SK-N-MC (cell line): ENCODE data around the gene CAMK4.
"Not testable (repeated sequence)": the region's sequence is repeated elsewhere in the genome, so short reads cannot be mapped to it uniquely, and the experiment has no call there.

Experiments
- DNase-seq: peaks from one replicate; pipeline ENCODE4 v3.0.0-alpha.2; 2011; ENCODE audit warnings: low read depth, low spot score
- H3K27ac ChIP-seq: fragments of 200-600 bp; sonication (generic); 2 replicates; pipeline ENCODE4 v1.5.1; 2016; ENCODE audit warnings: mixed run types
- H3K36me3 ChIP-seq: fragments of 200-600 bp; sonication (generic); 2 replicates; pipeline ENCODE4 v1.6.1; 2017; ENCODE audit warnings: antibody characterized with exemption, low read length, mixed read lengths; ENCODE audit not compliant: insufficient read depth
- H3K4me3 ChIP-seq: fragments of 200-600 bp; sonication (generic); 2 replicates; pipeline ENCODE4 v1.5.1; 2016
- H3K9ac ChIP-seq: fragments of 200-600 bp; sonication (generic); 2 replicates; pipeline ENCODE4 v1.8.0; 2017; ENCODE audit warnings: mixed run types, mixed read lengths; ENCODE audit not compliant: insufficient read length
- H3K9me3 ChIP-seq: fragments of 200-600 bp; sonication (generic); 2 replicates; pipeline ENCODE4 v1.6.1; 2017; ENCODE audit warnings: low read depth, mild to moderate bottlenecking, antibody characterized with exemption, low read length, moderate library complexity, mixed read lengths
- EZH2 ChIP-seq: fragments of 200-600 bp; sonication (generic); IDR thresholded peaks from one replicate; pipeline ENCODE4 v1.6.1; 2017; ENCODE audit warnings: antibody characterized with exemption
- FOXP2 ChIP-seq: optimal IDR thresholded peaks from 2 replicates; pipeline ENCODE3; 2011; ENCODE audit warnings: mild to moderate bottlenecking, moderate library complexity; ENCODE audit not compliant: insufficient read depth; ENCODE audit errors: extremely low read length, control extremely low read depth
- POLR2AphosphoS5 ChIP-seq: IDR thresholded peaks from 2 replicates; pipeline ENCODE4 v1.6.1; 2012; ENCODE audit warnings: mild to moderate bottlenecking, low read depth, low read length, borderline replicate concordance

Gene CAMK4

DNA sequence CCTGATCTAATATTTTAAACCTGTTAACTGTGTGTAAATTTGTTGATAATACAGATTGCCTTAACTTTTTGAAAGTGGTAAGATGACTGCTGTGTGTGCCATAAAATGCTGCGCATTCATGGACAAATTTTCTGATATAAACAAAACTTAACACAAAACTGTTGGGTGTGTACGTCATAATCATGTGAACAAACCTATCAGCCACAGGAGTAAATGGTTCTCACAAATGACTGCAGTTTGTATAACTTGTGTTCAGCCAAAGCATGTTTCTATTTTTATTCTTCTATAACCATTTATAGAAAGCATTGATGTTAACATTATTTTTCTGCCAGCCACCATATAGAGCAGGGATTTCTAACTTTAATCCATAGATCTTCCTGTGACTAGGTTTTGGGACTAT lies 21.5 kb downstream of the CAMK4 start:
- DNase-seq, result no peak
- H3K4me3 ChIP-seq, result no peak overlapping the region
- no peak overlapping the region for H3K9ac ChIP-seq
- no peaks in the 10 kb centered on the region for H3K36me3 ChIP-seq
- TF ChIP-seq POLR2AphosphoS5 (no peak), FOXP2 (no peak), EZH2 (no peak)
- no peak overlapping the region for H3K27ac ChIP-seq
- H3K9me3 ChIP-seq, result no peaks in the 10 kb centered on the region

DNA sequence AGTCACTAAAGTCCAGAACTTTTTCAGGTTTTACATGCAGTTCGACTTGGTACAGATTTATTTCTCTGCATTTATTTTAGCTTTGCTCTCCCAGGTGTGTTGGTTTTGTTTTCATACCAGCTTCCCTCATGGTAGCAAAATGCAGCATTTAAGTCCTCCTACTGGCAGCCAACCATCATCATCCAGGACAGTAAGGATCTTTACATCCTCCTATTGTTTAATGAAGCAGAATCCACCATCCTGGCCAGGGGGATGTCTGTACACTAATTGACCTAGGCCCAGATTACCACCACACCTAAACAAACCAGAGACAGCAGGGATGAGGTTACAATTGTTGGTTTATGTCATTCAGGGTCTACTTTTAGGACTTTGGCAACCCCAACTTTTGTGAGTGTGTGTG lies 22.3 kb downstream of the CAMK4 start:
- no peaks in the 10 kb centered on the region for H3K36me3 ChIP-seq
- H3K9ac ChIP-seq, result no peak overlapping the region
- H3K9me3 ChIP-seq, result no peaks in the 10 kb centered on the region
- no peak overlapping the region for H3K27ac ChIP-seq
- no peak for DNase-seq
- no peak for TF ChIP-seq POLR2AphosphoS5
- TF ChIP-seq FOXP2, result no peak
- no peak overlapping the region for H3K4me3 ChIP-seq

DNA sequence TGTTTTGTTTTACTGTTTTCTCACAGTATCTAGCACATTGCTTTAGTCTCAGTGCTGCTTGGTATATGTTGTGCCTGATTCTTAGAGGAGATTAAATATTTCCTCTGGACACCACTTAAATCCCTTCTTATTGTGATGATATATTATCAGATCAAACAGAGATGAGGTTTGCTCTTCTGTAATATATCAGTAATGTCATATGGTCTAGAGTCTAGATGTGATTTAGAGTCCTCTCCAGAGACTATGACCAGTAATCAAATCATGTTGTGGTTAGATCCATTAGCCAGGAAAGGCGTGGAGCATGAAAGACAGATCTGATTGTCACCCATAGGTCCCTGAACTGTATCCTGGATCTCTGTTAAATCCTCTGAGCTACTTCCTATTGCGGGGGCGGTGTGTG lies 24.4 kb downstream of the CAMK4 start:
- Histone ChIP-seq H3K9ac (no peak overlapping the region), H3K27ac (no peak overlapping the region), H3K9me3 (no peaks in the 10 kb centered on the region), H3K4me3 (no peak overlapping the region), H3K36me3 (no peaks in the 10 kb centered on the region)
- DNase-seq, result no peak
- no peak for TF ChIP-seq POLR2AphosphoS5
- TF ChIP-seq EZH2, result no peak

DNA sequence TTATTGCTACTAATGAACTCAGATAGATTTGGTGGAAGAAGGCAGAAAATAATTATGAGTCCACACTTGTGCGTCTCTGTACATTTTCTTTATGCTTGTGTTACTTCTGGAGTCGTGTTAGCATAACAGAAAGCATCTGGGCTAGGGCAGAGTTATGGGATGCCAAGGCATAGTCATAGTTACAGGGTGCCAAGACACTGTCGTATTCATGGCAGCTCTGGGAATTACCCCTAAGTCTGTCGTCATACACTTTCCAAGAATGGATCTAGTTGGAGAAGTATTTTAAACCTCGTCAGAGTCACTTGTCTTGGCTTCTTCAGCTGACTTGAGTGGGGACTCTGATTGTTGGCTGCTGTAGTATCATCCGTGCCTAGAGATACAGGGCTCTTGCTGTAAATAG lies 27.7 kb downstream of the CAMK4 start:
- no peak overlapping the region for H3K9ac ChIP-seq
- H3K36me3 ChIP-seq, result no peaks in the 10 kb centered on the region
- H3K9me3 ChIP-seq, result no peaks in the 10 kb centered on the region
- no peak overlapping the region for H3K4me3 ChIP-seq
- no peak for DNase-seq
- no peak overlapping the region for H3K27ac ChIP-seq
- TF ChIP-seq POLR2AphosphoS5 (no peak), EZH2 (no peak), FOXP2 (no peak)

DNA sequence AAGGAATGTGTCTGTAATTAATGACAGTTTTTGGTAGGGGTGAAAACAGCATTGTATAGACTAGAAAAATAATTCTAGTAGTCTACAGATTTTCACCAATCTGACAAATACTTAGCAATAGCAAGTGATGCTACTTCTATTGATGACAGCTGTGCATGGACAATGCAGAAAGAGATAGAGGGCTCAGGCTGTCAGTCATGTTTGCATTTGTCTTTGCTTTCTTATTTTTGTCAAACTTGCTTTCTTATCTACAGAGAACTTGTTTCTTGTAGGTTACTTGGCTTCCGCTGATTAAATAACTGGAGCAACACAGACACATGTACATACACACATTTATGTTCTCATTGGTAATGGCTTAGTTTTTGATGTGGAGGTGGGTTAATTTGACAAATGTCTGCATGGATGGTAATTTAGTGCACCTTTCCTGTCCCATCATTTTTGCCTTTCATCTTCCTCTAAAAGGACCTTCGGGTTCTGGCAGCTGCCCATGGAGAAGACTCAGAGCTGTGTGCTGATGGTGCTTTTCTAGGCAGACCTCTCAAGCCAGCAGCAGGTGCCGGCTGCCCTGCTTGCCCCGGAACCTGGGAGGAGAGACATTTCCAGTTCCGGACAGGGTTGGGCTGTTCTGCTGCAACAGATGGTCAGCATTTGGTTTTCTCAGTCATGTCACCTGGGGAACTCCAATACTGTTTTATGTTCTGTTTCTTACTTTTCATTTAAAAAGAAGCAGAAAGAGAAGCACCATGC lies 28.8 kb downstream of the CAMK4 start:
- no peak overlapping the region for H3K9ac ChIP-seq
- no peak overlapping the region for H3K4me3 ChIP-seq
- H3K27ac ChIP-seq, result no peak overlapping the region
- H3K36me3 ChIP-seq, result no peaks in the 10 kb centered on the region
- no peak for TF ChIP-seq EZH2
- TF ChIP-seq POLR2AphosphoS5, result no peak
- TF ChIP-seq FOXP2, result no peak
- DNase-seq, result no peak
- H3K9me3 ChIP-seq, result no peaks in the 10 kb centered on the region

DNA sequence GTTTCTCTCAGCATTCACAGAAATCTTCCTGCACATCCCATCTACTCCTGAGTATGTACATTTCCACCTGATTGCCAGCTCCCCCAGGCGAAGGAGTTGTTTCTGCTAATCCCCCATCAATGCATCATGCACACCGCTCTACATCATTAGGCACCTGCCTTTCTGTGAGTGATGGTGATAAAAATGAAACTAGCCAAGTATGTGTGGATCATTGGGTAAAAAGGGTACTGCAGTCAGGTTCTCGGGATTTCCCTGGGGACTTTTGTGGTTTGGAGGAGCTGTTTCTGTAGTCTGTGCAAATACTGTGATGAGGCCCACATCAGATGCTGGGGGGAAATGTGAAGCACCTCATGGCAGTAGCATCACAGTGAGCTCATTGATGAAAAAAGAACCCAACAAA lies 30.4 kb downstream of the CAMK4 start:
- Histone ChIP-seq H3K27ac (no peak overlapping the region), H3K36me3 (no peaks in the 10 kb centered on the region), H3K9ac (no peak overlapping the region), H3K9me3 (no peaks in the 10 kb centered on the region), H3K4me3 (no peak overlapping the region)
- no peak for TF ChIP-seq FOXP2
- no peak for TF ChIP-seq EZH2
- TF ChIP-seq POLR2AphosphoS5, result no peak
- DNase-seq, result no peak

DNA sequence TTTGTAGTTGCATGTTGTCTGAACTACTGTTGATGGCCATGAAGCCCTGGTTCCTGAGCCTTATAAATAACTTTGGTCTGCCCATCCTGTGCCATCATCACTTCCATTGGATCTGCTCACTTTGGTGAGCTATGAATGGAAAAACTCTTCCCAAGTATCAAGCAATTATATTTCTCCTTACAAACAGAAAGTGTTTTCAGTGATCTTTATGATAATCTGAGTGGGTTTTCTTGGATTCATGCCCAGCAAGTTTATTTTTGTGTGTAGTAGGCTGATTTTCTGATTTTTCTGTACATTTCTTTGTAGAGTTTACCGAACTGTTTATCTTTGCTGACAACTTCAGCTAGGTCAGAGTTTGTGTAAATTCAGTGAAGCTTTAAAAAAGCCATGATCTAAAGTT lies 31.0 kb downstream of the CAMK4 start:
- Histone ChIP-seq H3K36me3 (no peaks in the 10 kb centered on the region), H3K27ac (no peak overlapping the region), H3K4me3 (no peak overlapping the region), H3K9me3 (no peaks in the 10 kb centered on the region), H3K9ac (no peak overlapping the region)
- DNase-seq, result no peak
- TF ChIP-seq EZH2, result no peak
- no peak for TF ChIP-seq FOXP2
- TF ChIP-seq POLR2AphosphoS5, result no peak

DNA sequence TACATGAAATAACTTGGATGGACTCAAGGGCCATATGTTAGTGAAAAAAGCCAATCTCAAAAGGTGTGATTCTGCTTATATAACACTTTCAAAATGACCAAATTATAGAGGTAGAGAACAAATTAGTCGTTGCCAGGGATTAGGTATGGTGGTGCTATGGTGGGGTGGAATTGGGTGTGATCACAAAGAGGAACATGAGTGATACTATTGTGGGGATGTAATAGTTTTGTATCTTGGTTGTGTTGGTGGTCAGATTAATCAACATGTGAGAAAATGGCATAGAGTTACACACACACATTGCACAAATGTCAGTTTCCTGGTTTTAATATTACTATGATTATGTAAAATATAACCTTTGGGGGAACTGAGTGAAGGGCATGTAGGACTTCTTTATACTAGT lies 31.9 kb downstream of the CAMK4 start:
- Histone ChIP-seq H3K36me3 (no peaks in the 10 kb centered on the region), H3K27ac (no peak overlapping the region), H3K9me3 (no peaks in the 10 kb centered on the region), H3K9ac (no peak overlapping the region), H3K4me3 (no peak overlapping the region)
- TF ChIP-seq FOXP2, result no peak
- TF ChIP-seq POLR2AphosphoS5, result no peak
- no peak for TF ChIP-seq EZH2
- no peak for DNase-seq

DNA sequence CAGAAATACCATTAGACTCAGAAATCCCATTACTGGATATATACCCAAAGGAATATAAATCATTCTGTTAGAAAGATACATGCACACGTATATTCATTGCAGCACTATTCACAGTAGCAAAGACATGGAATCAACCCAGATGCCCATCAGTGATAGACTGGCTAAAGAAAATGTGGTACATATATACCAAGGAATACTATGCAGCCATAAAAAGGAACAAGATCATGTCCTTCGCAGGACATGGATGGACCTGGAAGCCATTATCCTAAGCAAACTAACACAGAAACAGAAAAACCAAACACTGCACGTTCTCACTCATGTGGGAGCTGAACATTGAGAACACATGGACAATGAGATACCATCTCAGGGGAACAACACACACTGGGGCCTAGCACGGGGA lies 33.4 kb downstream of the CAMK4 start:
- not testable (repeated sequence) for H3K9me3 ChIP-seq, H3K4me3 ChIP-seq, H3K9ac ChIP-seq, H3K27ac ChIP-seq, DNase-seq, H3K36me3 ChIP-seq

DNA sequence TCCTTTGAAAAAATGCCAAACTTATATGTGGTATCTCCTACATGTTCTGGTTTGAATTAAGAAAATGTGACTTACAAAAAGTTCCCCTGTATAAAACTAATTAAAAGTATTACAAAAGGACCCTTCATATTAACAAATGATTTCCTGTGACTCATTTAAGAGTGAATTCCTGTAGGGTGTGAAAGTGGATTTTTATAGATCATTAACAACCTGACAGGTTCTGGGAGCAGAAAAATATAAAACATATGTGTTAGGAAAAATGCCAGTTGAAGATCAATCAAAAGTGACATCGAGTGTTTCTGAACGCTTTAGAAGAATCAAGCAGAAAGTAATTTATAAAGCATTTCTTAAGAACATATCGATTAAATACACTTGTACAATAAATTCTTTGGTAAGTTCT lies 35.5 kb downstream of the CAMK4 start:
- Histone ChIP-seq H3K9me3 (no peaks in the 10 kb centered on the region), H3K9ac (no peak overlapping the region), H3K4me3 (no peak overlapping the region), H3K27ac (no peak overlapping the region), H3K36me3 (no peaks in the 10 kb centered on the region)
- TF ChIP-seq EZH2, result no peak
- no peak for TF ChIP-seq FOXP2
- TF ChIP-seq POLR2AphosphoS5, result no peak
- no peak for DNase-seq
